ENCODE results near the gene CNTNAP4.

Gene CNTNAP4

DNA sequence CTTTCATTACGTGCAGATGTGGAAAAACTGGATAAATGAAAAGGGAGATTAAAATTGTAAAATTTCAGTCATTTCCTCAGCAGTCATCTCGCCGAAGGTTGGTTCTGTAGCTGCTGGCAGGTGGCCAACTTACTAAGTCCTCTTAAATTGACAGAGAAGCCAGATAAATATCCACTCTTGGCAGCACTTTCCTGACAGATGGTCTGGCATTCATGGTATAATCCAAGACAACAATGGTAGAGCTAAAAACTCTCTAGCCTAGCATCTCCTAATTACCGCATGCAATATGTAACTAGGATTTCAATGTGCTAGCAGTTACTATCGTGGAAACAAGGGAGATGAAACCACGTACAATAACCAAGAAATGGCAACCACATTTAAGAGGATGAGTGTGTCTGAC, 306.3 kb downstream of the CNTNAP4 start:
- TF ChIP-seq, protein P1, sequence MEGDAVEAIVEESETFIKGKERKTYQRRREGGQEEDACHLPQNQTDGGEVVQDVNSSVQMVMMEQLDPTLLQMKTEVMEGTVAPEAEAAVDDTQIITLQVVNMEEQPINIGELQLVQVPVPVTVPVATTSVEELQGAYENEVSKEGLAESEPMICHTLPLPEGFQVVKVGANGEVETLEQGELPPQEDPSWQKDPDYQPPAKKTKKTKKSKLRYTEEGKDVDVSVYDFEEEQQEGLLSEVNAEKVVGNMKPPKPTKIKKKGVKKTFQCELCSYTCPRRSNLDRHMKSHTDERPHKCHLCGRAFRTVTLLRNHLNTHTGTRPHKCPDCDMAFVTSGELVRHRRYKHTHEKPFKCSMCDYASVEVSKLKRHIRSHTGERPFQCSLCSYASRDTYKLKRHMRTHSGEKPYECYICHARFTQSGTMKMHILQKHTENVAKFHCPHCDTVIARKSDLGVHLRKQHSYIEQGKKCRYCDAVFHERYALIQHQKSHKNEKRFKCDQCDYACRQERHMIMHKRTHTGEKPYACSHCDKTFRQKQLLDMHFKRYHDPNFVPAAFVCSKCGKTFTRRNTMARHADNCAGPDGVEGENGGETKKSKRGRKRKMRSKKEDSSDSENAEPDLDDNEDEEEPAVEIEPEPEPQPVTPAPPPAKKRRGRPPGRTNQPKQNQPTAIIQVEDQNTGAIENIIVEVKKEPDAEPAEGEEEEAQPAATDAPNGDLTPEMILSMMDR (IDR thresholded peaks at IDR 0.05; ENCODE audit: low read depth, low read length) = no peak
- no peak for DNase-seq (ENCODE audit: extremely low read depth, low read depth)

DNA sequence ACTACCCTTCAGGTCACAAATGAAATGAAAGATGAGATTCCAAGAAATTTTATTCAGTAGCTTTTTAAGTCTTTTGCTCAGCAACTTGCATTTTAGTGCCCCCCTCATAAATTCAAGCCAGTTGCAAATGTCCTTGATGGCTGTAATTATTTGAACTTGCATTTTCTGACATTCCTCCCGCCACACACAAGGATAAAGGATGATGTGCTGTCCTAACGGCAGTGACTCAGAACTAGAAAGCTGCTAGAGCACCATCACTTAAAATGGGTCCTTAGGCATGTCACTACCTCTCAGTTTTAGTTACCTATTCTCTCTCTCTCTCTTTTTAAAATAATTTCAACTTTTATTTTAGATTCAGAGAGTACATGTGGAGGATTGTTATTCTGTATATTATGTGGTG, 306.7 kb downstream of the CNTNAP4 start:
- TF ChIP-seq, protein P1 (IDR thresholded peaks at IDR 0.05; ENCODE audit: low read depth, low read length) = no peak
- DNase-seq (ENCODE audit: extremely low read depth, low read depth) = no peak

DNA sequence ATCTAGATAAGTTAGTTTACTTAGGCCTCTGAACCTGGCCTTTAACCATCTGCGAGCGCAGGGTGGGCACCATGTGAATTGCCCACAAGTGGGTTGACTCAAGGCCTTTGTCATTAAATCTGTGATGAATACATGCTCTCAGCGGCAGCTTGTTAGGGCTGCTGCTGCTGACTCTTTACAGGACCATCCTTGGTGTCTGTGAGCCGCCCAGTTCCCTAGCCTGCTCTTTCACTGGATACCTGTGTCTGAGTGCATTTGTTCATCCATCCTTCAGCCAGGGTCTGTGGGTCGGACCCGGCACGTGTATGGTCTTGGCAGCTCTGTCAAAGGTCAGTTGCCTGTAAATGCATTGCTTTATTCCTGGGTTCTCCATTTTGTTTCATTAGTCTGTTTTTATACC, 321.3 kb downstream of the CNTNAP4 start:
- TF ChIP-seq, protein P1 (IDR thresholded peaks at IDR 0.05; ENCODE audit: low read depth, low read length) = no peak
- DNase-seq (ENCODE audit: extremely low read depth, low read depth) = no peak

DNA sequence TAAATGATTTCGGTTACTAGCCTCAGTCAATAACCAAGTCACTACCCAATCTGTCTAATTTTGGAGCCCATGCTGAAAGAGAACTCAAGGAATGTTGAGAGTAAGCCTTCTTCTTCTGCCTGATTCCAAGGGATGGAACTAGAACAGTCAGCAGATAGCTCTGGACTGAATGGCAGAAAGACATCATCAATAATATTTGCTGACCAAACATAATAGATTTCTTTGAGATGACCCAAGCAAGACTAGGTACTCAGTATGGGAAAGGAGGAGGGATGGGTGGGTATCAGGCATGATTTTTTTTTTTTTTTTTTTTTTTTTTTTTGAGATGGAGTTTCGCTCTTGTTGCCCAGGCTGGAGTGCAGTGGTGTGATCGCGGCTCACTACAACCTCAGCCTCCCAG, 330.1 kb downstream of the CNTNAP4 start:
- TF ChIP-seq, protein P1 (IDR thresholded peaks at IDR 0.05; ENCODE audit: low read depth, low read length) = no peak
- DNase-seq (ENCODE audit: extremely low read depth, low read depth) = no peak
